Activated B cell treated with CpG ODN at 0.5 μM for 24 hours (primary cell): ENCODE data around the gene CCDC51. TPM values are rescaled to one million over a fixed set of nuclear protein-coding genes. Genes with fewer than 3 reads are reported as not detected.

Experiments
- ATAC-seq: fragments of 200-7000 bp; cut with Tn5 transposase; one replicate; pipeline ENCODE4 v1.10.0; 2021; ENCODE audit warnings: low read depth, mild to moderate bottlenecking, moderate library complexity
- CTCF ChIA-PET: fragments of 350-600 bp; sonication (Branson Sonifier 250); formaldehyde crosslinking; loops from one replicate; lab custom pipeline; 2021; ENCODE audit warnings: antibody characterized with exemption; lab: Charles Lee
- POLR2A ChIA-PET: fragments of 350-600 bp; sonication (Branson Sonifier 250); formaldehyde crosslinking; loops from one replicate; lab custom pipeline; 2021; ENCODE audit warnings: antibody characterized with exemption; lab: Charles Lee
- DNase-seq: peaks from one replicate; pipeline ENCODE4 v3.0.0; 2022
- H3K27ac Mint-ChIP-seq: one replicate; pipeline ENCODE4 v1.8.0; 2020; ENCODE audit warnings: mixed read lengths
- H3K27me3 Mint-ChIP-seq: one replicate; pipeline ENCODE4 v1.8.0; 2021; ENCODE audit warnings: mixed read lengths
- H3K36me3 Mint-ChIP-seq: one replicate; pipeline ENCODE4 v1.8.0; 2021; ENCODE audit warnings: low read depth, mixed read lengths
- H3K4me1 Mint-ChIP-seq: one replicate; pipeline ENCODE4 v1.8.0; 2021; ENCODE audit warnings: mixed read lengths
- H3K4me3 Mint-ChIP-seq: one replicate; pipeline ENCODE4 v1.8.0; 2020; ENCODE audit warnings: mild to moderate bottlenecking, mixed read lengths
- H3K9me3 Mint-ChIP-seq: one replicate; pipeline ENCODE4 v1.8.0; 2020; ENCODE audit warnings: mixed read lengths
- intact Hi-C: fragments of 100-400 bp; cut with micrococcal nuclease; formaldehyde crosslinking; loops from one replicate; pipeline ENCODE4 v1.15.1; 2024
- total RNA-seq: library from RNA; stranded (reverse); gene quantifications from 2 replicates; pipeline ENCODE4 v1.2.3, GENCODE V29; 2022
- TF ChIP-seq, protein P1 (sequence below): fragments of 200-600 bp; IDR thresholded peaks from one replicate; pipeline ENCODE4 v1.8.0; 2022; ENCODE audit warnings: antibody characterized with exemption, mild to moderate bottlenecking

The CCDC51 gene
- total RNA-seq, 1 donor from 2014 or later: 8.7 TPM

DNA sequence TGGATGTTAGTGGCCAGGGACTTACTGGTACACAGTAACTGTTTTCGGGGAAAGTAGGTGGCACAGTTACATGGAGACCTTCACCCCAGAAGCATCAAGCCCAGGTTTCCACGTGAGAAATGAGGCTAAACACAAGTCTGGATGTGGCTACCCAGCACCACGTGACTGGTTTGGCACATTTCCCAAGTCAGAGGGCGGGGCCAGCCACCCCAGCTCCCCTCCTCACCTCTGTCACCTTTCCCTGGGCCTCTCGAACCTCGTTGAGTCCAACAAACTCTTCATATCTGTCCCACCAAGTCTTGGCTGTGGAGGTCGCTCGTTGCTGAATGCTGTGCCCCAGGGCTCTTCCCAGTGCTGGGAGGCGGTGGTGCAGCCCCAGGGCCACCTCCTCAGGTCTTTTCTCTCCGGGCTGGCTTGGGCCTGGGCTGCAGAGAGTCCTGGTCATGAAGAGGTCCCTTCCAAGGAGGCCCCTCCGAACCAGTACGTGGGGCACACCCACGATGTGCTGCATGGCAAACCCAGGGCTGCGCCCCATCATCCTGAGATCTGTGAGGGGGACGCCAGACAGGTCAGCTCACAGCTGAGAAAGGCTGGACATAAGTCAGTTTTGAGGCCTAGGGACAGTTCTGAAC, 5.2 kb downstream of the CCDC51 start:
- DNase-seq (no peak), ATAC-seq (no peak)
- ChIA-PET CTCF (interaction anchor here (1.2 to 11.5 kb wide), 6 partner anchors 34 to 203 kb away, joined by 3 to 206 read pairs (median 17); partner anchors contain the start of gene NME6), POLR2A (no interaction called here)
- TF ChIP-seq, protein P1, sequence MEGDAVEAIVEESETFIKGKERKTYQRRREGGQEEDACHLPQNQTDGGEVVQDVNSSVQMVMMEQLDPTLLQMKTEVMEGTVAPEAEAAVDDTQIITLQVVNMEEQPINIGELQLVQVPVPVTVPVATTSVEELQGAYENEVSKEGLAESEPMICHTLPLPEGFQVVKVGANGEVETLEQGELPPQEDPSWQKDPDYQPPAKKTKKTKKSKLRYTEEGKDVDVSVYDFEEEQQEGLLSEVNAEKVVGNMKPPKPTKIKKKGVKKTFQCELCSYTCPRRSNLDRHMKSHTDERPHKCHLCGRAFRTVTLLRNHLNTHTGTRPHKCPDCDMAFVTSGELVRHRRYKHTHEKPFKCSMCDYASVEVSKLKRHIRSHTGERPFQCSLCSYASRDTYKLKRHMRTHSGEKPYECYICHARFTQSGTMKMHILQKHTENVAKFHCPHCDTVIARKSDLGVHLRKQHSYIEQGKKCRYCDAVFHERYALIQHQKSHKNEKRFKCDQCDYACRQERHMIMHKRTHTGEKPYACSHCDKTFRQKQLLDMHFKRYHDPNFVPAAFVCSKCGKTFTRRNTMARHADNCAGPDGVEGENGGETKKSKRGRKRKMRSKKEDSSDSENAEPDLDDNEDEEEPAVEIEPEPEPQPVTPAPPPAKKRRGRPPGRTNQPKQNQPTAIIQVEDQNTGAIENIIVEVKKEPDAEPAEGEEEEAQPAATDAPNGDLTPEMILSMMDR: no peak
- intact Hi-C loops: no loop called here
- no peaks in the 10 kb centered on the region for H3K27me3 Mint-ChIP-seq
- H3K4me3 Mint-ChIP-seq: no peak overlapping the region
- no peaks in the 10 kb centered on the region for H3K9me3 Mint-ChIP-seq
- peaks cover 25% of the 10 kb centered on the region for H3K4me1 Mint-ChIP-seq
- peaks cover 25% of the 10 kb centered on the region for H3K36me3 Mint-ChIP-seq
- no peak overlapping the region for H3K27ac Mint-ChIP-seq

DNA sequence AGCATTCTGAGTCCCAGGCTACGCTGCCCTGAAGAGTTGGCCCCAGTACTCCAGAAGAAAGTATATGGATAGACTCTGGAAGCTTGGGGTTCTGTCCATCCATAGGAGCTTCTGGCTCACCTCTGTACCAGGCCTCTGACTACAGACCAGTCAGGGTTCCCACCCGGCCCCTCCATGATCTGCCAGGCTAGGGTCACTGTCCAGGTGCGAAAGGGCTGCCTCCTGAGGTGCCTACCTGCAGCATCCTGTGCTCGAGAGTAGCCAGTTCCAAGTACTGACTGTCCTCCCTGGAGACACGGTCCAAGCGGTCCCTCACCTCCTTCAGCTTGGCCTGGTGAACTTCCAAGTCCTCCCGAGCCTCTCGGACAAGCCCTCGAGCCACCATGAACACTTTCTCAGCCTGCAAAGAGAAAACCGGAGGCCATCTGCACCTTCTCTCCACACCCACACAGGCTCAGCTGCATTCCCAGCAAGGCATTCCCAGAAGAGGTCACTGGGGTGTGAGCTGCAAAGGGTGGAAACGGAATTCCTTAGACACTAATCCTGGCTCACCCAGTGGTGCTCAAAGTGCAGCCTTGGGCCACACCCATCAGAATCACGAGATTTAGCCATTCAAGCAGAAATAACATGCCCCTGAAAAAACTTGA, 6.3 kb downstream of the CCDC51 start:
- ATAC-seq (no peak), DNase-seq (no peak)
- Mint-ChIP-seq H3K4me1 (peaks cover 15% of the 10 kb centered on the region), H3K27ac (no peak overlapping the region), H3K9me3 (no peaks in the 10 kb centered on the region), H3K27me3 (no peaks in the 10 kb centered on the region), H3K4me3 (no peak overlapping the region), H3K36me3 (peaks cover 25% of the 10 kb centered on the region)
- intact Hi-C loops: no loop called here
- TF ChIP-seq, protein P1: no peak
- CTCF ChIA-PET: interaction anchor here (1.2 to 11.5 kb wide), 3 partner anchors 33 to 162 kb away, joined by 4 to 206 read pairs (median 109); no protein-coding TSS in a partner anchor
- POLR2A ChIA-PET: no interaction called here

DNA sequence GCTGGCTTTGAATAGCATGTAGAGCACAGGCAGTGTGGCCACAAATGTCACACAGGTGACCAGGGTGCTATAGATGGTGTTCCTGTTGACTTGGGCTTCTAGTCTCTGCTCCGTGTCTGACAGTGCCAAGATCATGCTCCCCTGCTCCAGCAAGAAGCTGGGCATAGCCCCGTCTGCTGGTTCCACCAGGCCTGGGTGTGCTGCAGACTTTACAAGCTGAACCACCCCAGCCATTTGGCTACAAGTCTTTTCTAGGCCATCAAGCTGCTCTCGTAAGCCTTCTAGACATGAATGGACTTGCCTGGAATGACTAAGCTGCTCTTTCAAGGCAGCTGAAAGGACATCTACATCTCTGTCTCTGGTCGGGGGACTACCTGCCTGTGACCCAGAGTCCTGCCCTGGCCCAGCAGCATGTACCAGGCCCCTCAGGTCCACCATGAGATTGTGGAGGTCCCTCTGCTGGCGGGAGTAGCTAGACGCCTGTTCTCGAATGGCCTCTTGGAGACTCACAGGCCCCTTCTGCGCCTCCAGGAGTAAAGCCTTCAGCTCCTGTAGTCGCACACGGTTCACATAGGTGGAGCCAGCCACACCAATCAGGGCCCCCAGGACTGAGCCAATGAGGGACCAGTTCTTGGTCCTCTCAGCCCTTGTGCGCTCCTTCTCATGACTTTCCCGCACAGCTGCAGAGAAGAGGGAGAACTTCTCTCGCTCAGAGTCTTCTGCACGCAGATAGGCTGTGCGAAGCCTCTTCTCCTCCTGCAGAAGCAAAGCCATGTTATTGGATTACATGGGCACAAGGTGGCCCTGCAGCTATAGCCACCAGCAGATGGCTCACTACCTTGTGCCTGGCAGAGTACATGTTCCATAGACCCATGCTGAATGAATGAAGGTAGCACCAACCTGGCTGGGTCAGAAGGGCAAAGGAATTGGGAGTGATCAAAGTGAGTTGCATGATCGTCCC, 7.2 kb downstream of the CCDC51 start:
- peaks cover 25% of the 10 kb centered on the region for H3K36me3 Mint-ChIP-seq
- no peaks in the 10 kb centered on the region for H3K9me3 Mint-ChIP-seq
- POLR2A ChIA-PET: no interaction called here
- no peak overlapping the region for H3K27ac Mint-ChIP-seq
- TF ChIP-seq, protein P1: no peak
- H3K27me3 Mint-ChIP-seq: peaks cover 6% of the 10 kb centered on the region
- H3K4me3 Mint-ChIP-seq: no peak overlapping the region
- DNase-seq (no peak), ATAC-seq (no peak)
- intact Hi-C loops: no loop called here
- peaks cover 8% of the 10 kb centered on the region for H3K4me1 Mint-ChIP-seq
- CTCF ChIA-PET: interaction anchor here (5.6 to 11.5 kb wide), 2 partner anchors 32 to 161 kb away, joined by 109 to 206 read pairs; no protein-coding TSS in a partner anchor

DNA sequence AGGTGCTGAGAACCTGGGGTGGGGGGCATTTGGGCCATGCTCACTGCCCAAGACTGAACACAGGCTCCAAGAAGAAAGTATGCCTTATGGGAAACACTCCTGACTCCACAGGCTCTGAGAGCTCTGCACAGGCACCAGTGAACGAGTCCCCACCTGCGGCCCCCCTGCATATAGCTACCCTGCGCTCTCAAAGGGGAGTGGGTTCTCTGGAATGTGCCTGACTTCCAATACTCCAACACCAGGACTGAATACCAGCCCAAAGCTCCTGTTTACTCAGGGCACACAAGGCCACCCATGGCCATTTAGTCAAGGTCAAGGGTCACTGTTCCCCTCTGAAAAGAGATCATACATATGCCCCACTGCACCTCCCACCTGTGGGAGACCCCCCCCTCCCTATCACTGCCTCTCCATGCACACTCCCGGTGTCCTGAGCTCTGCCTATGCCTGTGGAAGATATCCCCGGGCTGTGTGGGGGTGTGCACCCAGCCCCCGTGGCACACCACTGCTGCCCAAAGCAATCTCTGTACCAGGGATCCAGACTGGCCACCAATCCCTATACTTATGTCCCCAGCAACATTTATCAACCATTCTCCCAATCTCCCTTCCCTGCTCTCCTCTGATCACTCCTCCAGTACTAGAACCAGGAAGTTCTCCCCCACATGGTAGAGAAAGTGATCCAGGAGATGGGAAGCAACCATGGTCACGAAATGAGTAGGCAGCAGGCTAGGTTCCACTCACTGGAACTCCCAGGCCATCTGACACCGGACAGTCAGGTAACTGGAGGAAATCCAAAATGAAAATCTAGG, 8.5 kb downstream of the CCDC51 start:
- no peak overlapping the region for H3K27ac Mint-ChIP-seq
- peak overlapping the region; percentile 82 for H3K4me3 Mint-ChIP-seq
- ChIA-PET CTCF (interaction anchor here (11.5 kb wide), 1 partner anchor 30 kb away, joined by 206 read pairs; no protein-coding TSS in a partner anchor), POLR2A (interaction anchor here (0.6 kb wide), 1 partner anchor 41 kb away, joined by 3 read pairs; no protein-coding TSS in a partner anchor)
- no peak for DNase-seq
- TF ChIP-seq, protein P1: no peak
- intact Hi-C loops: no loop called here
- peaks cover 25% of the 10 kb centered on the region for H3K36me3 Mint-ChIP-seq
- peaks cover 9% of the 10 kb centered on the region for H3K27me3 Mint-ChIP-seq
- no peak for ATAC-seq
- no peaks in the 10 kb centered on the region for H3K9me3 Mint-ChIP-seq
- H3K4me1 Mint-ChIP-seq: peaks cover 5% of the 10 kb centered on the region
